ENCODE measurements around the gene RUNX1.

Gene RUNX1

DNA sequence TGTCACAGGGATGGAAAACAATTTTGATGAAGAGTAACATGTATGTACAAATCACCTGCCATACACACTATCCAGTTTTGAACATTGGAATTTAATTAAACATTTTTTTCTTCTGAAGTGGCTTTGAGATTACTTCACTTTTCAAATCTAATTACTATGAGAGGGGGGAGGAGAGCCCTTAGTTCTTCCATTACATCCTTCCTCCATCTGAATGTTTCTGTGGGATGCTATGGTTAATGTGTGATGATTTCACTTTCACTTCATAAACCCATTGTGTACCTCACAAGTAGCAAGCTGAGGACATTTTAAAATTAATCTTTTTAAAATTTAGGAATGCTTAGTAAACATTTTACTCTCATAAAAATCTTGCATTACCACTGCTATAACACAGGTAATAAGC is 156.9 kb downstream of the RUNX1 start:
- Histone ChIP-seq H3K27me3 (ENCODE audit: insufficient read depth, low read depth, severe bottlenecking) (peaks cover 100% of the 10 kb centered on the region), H3K4me3 (ENCODE audit: low read depth, low read length) (no peak overlapping the region), H3K27ac (no peak overlapping the region), H3K36me3 (no peaks in the 10 kb centered on the region), H3K9me3 (ENCODE audit: severe bottlenecking) (peaks cover 39% of the 10 kb centered on the region)
- TF ChIP-seq CTCF (IDR thresholded peaks at IDR 0.05; ENCODE audit: low read depth, low read length) = no peak
- DNase-seq = no peak

- Histone ChIP-seq H3K27ac (no peak overlapping the region), H3K9me3 (ENCODE audit: severe bottlenecking) (peaks cover 42% of the 10 kb centered on the region), H3K36me3 (no peaks in the 10 kb centered on the region), H3K4me3 (ENCODE audit: low read depth, low read length) (no peak overlapping the region), H3K27me3 (ENCODE audit: insufficient read depth, low read depth, severe bottlenecking) (peaks cover 98% of the 10 kb centered on the region)
- no peak for DNase-seq
- TF ChIP-seq CTCF (IDR thresholded peaks at IDR 0.05; ENCODE audit: low read depth, low read length) = no peak
These were observed 157.5 kb downstream of the RUNX1 start for GRCh38 chr21:34891613-34891943.

- no peaks in the 10 kb centered on the region for H3K36me3 ChIP-seq
- no peak for DNase-seq
- no peak overlapping the region for H3K4me3 ChIP-seq (ENCODE audit: low read depth, low read length)
- peaks cover 98% of the 10 kb centered on the region for H3K27me3 ChIP-seq (ENCODE audit: insufficient read depth, low read depth, severe bottlenecking)
- no peak overlapping the region for H3K27ac ChIP-seq
- no peak for TF ChIP-seq CTCF (IDR thresholded peaks at IDR 0.05; ENCODE audit: low read depth, low read length)
- peaks cover 47% of the 10 kb centered on the region for H3K9me3 ChIP-seq (ENCODE audit: severe bottlenecking)
These were observed 158.1 kb downstream of the RUNX1 start for GRCh38 chr21:34890724-34891612.

DNA sequence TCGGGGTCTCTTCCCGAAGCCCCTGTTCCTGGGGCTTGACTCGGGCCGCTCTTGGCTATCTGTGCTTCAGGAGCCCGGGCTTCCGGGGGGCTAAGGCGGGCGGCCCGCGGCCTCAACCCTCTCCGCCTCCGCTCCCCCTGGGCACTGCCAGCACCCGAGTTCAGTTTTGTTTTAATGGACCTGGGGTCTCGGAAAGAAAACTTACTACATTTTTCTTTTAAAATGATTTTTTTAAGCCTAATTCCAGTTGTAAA is 158.7 kb downstream of the RUNX1 start:
- Histone ChIP-seq H3K4me3 (ENCODE audit: low read depth, low read length) (no peak overlapping the region), H3K36me3 (no peaks in the 10 kb centered on the region), H3K27ac (no peak overlapping the region), H3K27me3 (ENCODE audit: insufficient read depth, low read depth, severe bottlenecking) (peaks cover 98% of the 10 kb centered on the region), H3K9me3 (ENCODE audit: severe bottlenecking) (peaks cover 47% of the 10 kb centered on the region)
- TF ChIP-seq CTCF (IDR thresholded peaks at IDR 0.05; ENCODE audit: low read depth, low read length) = no peak
- no peak for DNase-seq

GRCh38 chr21:34889676-34890469 is 159.2 kb downstream of the RUNX1 start:
- H3K36me3 ChIP-seq = no peaks in the 10 kb centered on the region
- peak; percentile 54 for TF ChIP-seq CTCF (IDR thresholded peaks at IDR 0.05; ENCODE audit: low read depth, low read length)
- peaks cover 47% of the 10 kb centered on the region for H3K9me3 ChIP-seq (ENCODE audit: severe bottlenecking)
- peak; percentile 16 for DNase-seq
- no peak overlapping the region for H3K27ac ChIP-seq
- H3K4me3 ChIP-seq (ENCODE audit: low read depth, low read length) = no peak overlapping the region
- H3K27me3 ChIP-seq (ENCODE audit: insufficient read depth, low read depth, severe bottlenecking) = peaks cover 98% of the 10 kb centered on the region
